Endothelial cell (in vitro differentiated cells): Measurements from ENCODE around the gene ADCY1. TPM values are rescaled to one million over a fixed set of nuclear protein-coding genes. Genes with fewer than 3 reads are reported as not detected.

ENCODE experiments used
- DNase-seq: peaks from one replicate; pipeline ENCODE4 v3.0.0; 2021; ENCODE audit warnings: low spot score
- H3K27ac Mint-ChIP-seq: one replicate; pipeline ENCODE4 v1.8.0; 2021; ENCODE audit warnings: mixed read lengths, inconsistent platforms; ENCODE audit not compliant: unreplicated experiment
- H3K27me3 Mint-ChIP-seq: one replicate; pipeline ENCODE4 v1.8.0; 2021; ENCODE audit warnings: mild to moderate bottlenecking, moderate library complexity, mixed read lengths, inconsistent platforms; ENCODE audit not compliant: unreplicated experiment
- H3K36me3 Mint-ChIP-seq: one replicate; pipeline ENCODE4 v1.8.0; 2021; ENCODE audit warnings: mild to moderate bottlenecking, low read depth, mixed read lengths, inconsistent platforms; ENCODE audit not compliant: unreplicated experiment
- H3K4me1 Mint-ChIP-seq: one replicate; pipeline ENCODE4 v1.8.0; 2021; ENCODE audit warnings: mild to moderate bottlenecking, mixed read lengths, inconsistent platforms; ENCODE audit not compliant: unreplicated experiment
- H3K4me3 Mint-ChIP-seq: one replicate; pipeline ENCODE4 v1.8.0; 2021; ENCODE audit warnings: mild to moderate bottlenecking, mixed read lengths, inconsistent platforms; ENCODE audit not compliant: unreplicated experiment
- H3K9me3 Mint-ChIP-seq: one replicate; pipeline ENCODE4 v1.8.0; 2021; ENCODE audit warnings: mixed read lengths, inconsistent platforms; ENCODE audit not compliant: unreplicated experiment
- CTCF ChIP-seq: fragments of 200-600 bp; sonication (generic); IDR thresholded peaks from one replicate; pipeline ENCODE4 v1.5.0; 2021; ENCODE audit warnings: antibody characterized with exemption; ENCODE audit not compliant: unreplicated experiment
- total RNA-seq: library from RNA; stranded (reverse); fragmentation: NEBNext Ultra II Directional; extraction: Animal tissue kit (Norgen Biotek cat#: 25700); gene quantifications from one replicate; pipeline ENCODE4 v1.2.1, GENCODE V29; 2021; ENCODE audit not compliant: unreplicated experiment

The ADCY1 gene
- total RNA-seq, 1 donor from 2014 or later = 50.7 TPM

GRCh38 chr7:45601094-45601493, 26.9 kb downstream of the ADCY1 start:
- Mint-ChIP-seq H3K27ac (no peak overlapping the region), H3K4me3 (no peak overlapping the region), H3K27me3 (peaks cover 9% of the 10 kb centered on the region), H3K36me3 (peaks cover 17% of the 10 kb centered on the region), H3K9me3 (no peaks in the 10 kb centered on the region), H3K4me1 (peaks cover 31% of the 10 kb centered on the region)
- no peak for TF ChIP-seq CTCF
- no peak for DNase-seq

- Mint-ChIP-seq H3K36me3 (peaks cover 13% of the 10 kb centered on the region), H3K27me3 (peaks cover 6% of the 10 kb centered on the region), H3K9me3 (no peaks in the 10 kb centered on the region), H3K4me1 (peaks cover 26% of the 10 kb centered on the region), H3K27ac (no peak overlapping the region), H3K4me3 (no peak overlapping the region)
- no peak for DNase-seq
- no peak for TF ChIP-seq CTCF
Observed at GRCh38 chr7:45601816-45602540, 27.8 kb downstream of the ADCY1 start.

GRCh38 chr7:45606050-45606449, 31.9 kb downstream of the ADCY1 start:
- no peak for TF ChIP-seq CTCF
- H3K27ac Mint-ChIP-seq = no peak overlapping the region
- peaks cover 9% of the 10 kb centered on the region for H3K4me1 Mint-ChIP-seq
- peaks cover 17% of the 10 kb centered on the region for H3K27me3 Mint-ChIP-seq
- H3K9me3 Mint-ChIP-seq = no peaks in the 10 kb centered on the region
- peaks cover 33% of the 10 kb centered on the region for H3K36me3 Mint-ChIP-seq
- H3K4me3 Mint-ChIP-seq = no peak overlapping the region
- no peak for DNase-seq

GRCh38 chr7:45606931-45607330, 32.8 kb downstream of the ADCY1 start:
- TF ChIP-seq CTCF = no peak
- peaks cover 3% of the 10 kb centered on the region for H3K4me1 Mint-ChIP-seq
- H3K27me3 Mint-ChIP-seq = peaks cover 17% of the 10 kb centered on the region
- H3K9me3 Mint-ChIP-seq = no peaks in the 10 kb centered on the region
- no peak for DNase-seq
- H3K4me3 Mint-ChIP-seq = no peak overlapping the region
- no peak overlapping the region for H3K27ac Mint-ChIP-seq
- peaks cover 31% of the 10 kb centered on the region for H3K36me3 Mint-ChIP-seq

- peaks cover 3% of the 10 kb centered on the region for H3K4me1 Mint-ChIP-seq
- no peak for DNase-seq
- H3K4me3 Mint-ChIP-seq = no peak overlapping the region
- H3K27me3 Mint-ChIP-seq = peaks cover 13% of the 10 kb centered on the region
- no peaks in the 10 kb centered on the region for H3K9me3 Mint-ChIP-seq
- peaks cover 46% of the 10 kb centered on the region for H3K36me3 Mint-ChIP-seq
- no peak for TF ChIP-seq CTCF
- H3K27ac Mint-ChIP-seq = no peak overlapping the region
Observed at GRCh38 chr7:45609180-45609579, 35.0 kb downstream of the ADCY1 start.
